ENCODE data around the gene MSGN1. TPM values are rescaled to one million over a fixed set of nuclear protein-coding genes. Genes with fewer than 3 reads are reported as not detected.

The MSGN1 gene
- total RNA-seq, 1 donor from 2014 or later: not detected

DNA sequence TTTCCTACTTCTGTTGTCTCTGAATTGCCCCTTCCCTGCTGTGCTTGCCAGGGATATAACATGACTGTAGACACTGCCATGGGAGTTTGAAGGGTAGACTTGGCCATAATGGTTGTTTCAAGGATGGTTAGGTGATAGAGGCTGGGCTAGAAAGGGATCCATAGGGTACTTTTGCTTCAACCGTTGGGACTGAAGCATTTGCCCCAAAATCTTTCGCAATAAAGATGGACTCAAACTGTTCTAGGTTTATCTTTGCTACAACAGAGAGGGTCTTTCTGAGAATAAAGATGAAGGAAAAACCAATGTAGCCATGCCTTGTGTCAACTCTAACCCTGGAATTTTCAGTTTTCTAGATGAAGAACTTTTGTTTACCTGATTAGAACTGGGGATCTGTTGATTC is 27.2 kb downstream of the MSGN1 start:
- no peak for DNase-seq (ENCODE audit: low spot score)
- H3K36me3 Mint-ChIP-seq (ENCODE audit: low read depth): no peaks in the 10 kb centered on the region
- no peaks in the 10 kb centered on the region for H3K9me3 Mint-ChIP-seq
- H3K4me1 Mint-ChIP-seq (ENCODE audit: low read depth): no peaks in the 10 kb centered on the region
- no peak overlapping the region for H3K4me3 Mint-ChIP-seq
- peaks cover 14% of the 10 kb centered on the region for H3K27me3 Mint-ChIP-seq (ENCODE audit: insufficient read depth)
- no peak overlapping the region for H3K27ac Mint-ChIP-seq
- intact Hi-C loops (cut with micrococcal nuclease): no loop called here

DNA sequence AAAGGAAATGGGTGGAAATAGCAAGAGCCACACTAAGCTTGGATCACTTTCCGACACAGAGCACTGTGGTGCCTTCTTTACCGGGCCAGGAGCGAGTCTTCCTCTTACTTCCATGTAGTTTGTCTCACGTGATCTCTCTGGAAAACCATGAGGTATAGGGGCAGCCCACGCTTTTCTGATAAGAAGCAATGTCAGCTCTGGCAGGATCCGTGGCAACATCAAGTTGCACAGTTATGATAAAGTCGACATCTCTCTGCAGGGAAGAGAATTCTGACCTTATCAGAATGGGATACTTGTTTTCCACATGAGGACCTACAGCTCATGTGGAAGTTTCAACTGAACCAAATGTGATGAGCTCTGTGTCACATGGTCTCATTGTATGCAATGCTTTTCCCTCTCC is 29.5 kb downstream of the MSGN1 start:
- intact Hi-C loops (cut with micrococcal nuclease): no loop called here
- Mint-ChIP-seq H3K4me3 (no peak overlapping the region), H3K27ac (no peak overlapping the region), H3K36me3 (ENCODE audit: low read depth) (no peaks in the 10 kb centered on the region), H3K4me1 (ENCODE audit: low read depth) (no peaks in the 10 kb centered on the region), H3K27me3 (ENCODE audit: insufficient read depth) (peaks cover 13% of the 10 kb centered on the region), H3K9me3 (no peaks in the 10 kb centered on the region)
- no peak for DNase-seq (ENCODE audit: low spot score)

DNA sequence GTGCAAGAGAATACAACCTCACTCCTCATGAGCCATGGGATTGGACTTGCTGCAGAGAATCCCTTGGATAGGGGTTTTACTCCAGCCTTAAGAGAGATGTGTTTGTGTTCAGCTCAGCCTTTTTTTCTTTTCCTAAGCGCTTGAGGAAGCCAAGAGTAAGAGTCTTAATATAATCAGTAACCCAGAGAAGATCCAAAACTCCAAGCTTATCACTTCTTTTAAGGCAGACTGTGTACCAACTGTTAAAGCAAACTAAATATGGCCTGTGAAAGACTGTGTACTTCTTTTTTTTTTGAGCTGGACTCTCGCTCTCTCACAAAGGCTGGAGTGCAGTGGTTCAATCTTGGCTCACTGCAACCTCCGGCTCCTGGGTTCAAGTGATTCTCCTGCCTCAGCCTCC is 30.4 kb downstream of the MSGN1 start:
- Mint-ChIP-seq H3K27me3 (ENCODE audit: insufficient read depth) (peaks cover 13% of the 10 kb centered on the region), H3K4me1 (ENCODE audit: low read depth) (no peaks in the 10 kb centered on the region), H3K4me3 (no peak overlapping the region), H3K9me3 (no peaks in the 10 kb centered on the region), H3K36me3 (ENCODE audit: low read depth) (no peaks in the 10 kb centered on the region), H3K27ac (no peak overlapping the region)
- DNase-seq (ENCODE audit: low spot score): no peak
- intact Hi-C loops (cut with micrococcal nuclease): no loop called here

DNA sequence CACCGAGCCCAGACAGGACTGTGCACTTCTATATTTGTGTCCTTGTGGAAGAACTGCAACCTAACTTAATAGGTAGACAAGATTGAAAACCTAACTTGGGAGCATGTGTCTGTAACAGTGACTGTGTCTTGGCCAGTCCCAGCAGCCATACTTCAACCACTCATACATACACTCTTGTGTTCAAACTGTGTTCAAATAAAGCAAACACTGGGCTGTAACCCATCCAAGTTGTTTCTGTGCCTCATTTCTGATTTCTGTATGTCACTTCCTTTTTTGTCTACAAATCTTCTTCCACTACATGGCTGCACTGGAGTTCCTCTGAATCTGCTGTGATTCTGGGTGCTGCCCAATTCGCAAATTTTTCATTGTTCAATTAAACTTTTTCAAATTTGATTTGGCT is 31.0 kb downstream of the MSGN1 start:
- intact Hi-C loops (cut with micrococcal nuclease): no loop called here
- Mint-ChIP-seq H3K27me3 (ENCODE audit: insufficient read depth) (peaks cover 10% of the 10 kb centered on the region), H3K36me3 (ENCODE audit: low read depth) (no peaks in the 10 kb centered on the region), H3K9me3 (no peaks in the 10 kb centered on the region), H3K4me1 (ENCODE audit: low read depth) (no peaks in the 10 kb centered on the region), H3K4me3 (no peak overlapping the region), H3K27ac (no peak overlapping the region)
- DNase-seq (ENCODE audit: low spot score): no peak

DNA sequence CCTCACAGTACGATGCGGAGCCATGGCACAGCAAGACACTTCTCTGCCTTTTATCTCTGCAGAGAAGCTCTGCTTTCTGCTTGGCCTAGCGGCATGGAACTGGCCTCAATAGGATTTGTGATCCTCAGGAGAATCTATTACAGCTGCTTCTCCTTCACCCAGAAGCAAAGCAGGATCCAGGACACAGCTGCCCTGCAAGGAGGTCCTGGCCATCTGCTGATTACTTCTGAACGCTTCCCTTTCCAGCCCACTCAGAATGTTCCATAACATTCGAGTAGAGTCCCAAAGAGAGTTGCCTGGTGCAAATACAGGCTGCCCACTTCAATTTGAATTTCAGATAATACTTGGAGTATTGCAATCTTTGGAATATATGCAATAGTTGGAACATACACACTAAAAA is 33.0 kb downstream of the MSGN1 start:
- no peaks in the 10 kb centered on the region for H3K4me1 Mint-ChIP-seq (ENCODE audit: low read depth)
- no peaks in the 10 kb centered on the region for H3K9me3 Mint-ChIP-seq
- H3K36me3 Mint-ChIP-seq (ENCODE audit: low read depth): no peaks in the 10 kb centered on the region
- H3K27me3 Mint-ChIP-seq (ENCODE audit: insufficient read depth): peaks cover 9% of the 10 kb centered on the region
- H3K27ac Mint-ChIP-seq: no peak overlapping the region
- no peak overlapping the region for H3K4me3 Mint-ChIP-seq
- intact Hi-C loops (cut with micrococcal nuclease): no loop called here
- DNase-seq (ENCODE audit: low spot score): no peak

DNA sequence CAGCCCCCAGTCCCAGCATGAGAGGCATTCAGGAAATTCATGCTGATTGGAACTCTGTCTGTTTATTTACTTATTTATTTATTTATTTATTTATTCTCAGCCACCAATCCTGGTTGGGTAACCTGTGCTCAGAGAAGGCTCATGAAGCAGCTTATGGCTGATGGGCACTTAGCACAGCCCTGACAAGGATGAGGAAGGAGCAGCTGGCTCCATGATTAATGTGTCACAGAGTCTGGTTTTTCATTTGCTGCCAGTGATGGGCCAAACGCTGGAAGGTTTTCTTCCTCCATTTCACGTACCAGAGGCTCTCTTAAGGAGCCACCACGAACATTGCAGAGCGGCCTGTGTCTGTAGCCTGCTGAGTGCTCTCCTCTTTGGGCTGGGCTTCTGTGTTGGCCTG is 33.9 kb downstream of the MSGN1 start:
- intact Hi-C loops (cut with micrococcal nuclease): no loop called here
- no peak overlapping the region for H3K4me3 Mint-ChIP-seq

DNA sequence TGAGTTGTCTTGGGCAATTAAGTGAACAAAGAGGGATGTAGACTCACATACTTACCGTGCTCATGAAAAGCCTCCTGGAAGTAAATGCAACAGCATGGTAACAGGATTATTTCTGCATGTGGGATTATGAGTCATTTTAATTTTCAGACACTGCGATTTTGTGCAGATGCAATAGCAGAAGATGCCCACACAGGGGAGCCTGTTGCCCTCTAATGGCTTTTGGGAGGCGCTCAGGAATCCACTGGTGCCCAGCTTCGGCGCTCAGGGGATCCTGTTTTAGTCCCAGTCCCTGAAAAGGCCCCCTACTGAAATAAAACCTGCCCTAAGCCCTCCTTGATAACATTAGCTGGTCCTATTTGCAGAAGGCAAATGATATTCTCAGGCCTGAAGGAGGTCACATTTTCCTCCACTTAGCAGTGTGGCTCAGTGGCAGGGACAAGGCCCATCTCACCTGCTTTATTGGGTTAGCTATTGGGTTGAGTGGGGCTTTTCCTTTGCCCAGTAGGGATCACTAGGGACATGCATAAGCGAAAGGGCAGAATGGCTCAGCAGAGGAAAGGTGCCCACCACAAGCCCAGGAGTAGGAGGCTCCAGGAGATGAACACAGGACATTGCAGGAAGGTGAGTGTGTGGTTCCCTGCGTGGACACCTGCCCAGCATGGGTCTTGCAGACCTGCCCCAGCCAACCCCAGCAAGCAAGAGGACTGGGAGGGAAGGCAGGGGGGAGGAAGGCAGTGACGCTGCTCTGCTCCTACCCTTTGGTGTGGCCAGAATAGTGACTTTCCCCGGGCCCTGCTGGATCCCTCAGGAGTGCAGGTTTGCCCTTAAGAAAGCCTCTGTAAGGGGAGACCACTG is 35.7 kb downstream of the MSGN1 start:
- Mint-ChIP-seq H3K4me1 (ENCODE audit: low read depth) (no peaks in the 10 kb centered on the region), H3K27ac (no peak overlapping the region), H3K4me3 (no peak overlapping the region), H3K9me3 (no peaks in the 10 kb centered on the region), H3K36me3 (ENCODE audit: low read depth) (no peaks in the 10 kb centered on the region), H3K27me3 (ENCODE audit: insufficient read depth) (peaks cover 7% of the 10 kb centered on the region)
- peak; percentile 7 for DNase-seq (ENCODE audit: low spot score)
- intact Hi-C loops (cut with micrococcal nuclease): loop anchor here (1.0 kb wide), 1 partner anchor 297 kb away; no protein-coding TSS in a partner anchor

More for the DNA sequence above, 33.9 kb downstream of the MSGN1 start:
- DNase-seq (ENCODE audit: low spot score): no peak
- Mint-ChIP-seq H3K9me3 (no peaks in the 10 kb centered on the region), H3K4me1 (ENCODE audit: low read depth) (no peaks in the 10 kb centered on the region), H3K27me3 (ENCODE audit: insufficient read depth) (peaks cover 12% of the 10 kb centered on the region), H3K36me3 (ENCODE audit: low read depth) (no peaks in the 10 kb centered on the region), H3K27ac (no peak overlapping the region)

DNA sequence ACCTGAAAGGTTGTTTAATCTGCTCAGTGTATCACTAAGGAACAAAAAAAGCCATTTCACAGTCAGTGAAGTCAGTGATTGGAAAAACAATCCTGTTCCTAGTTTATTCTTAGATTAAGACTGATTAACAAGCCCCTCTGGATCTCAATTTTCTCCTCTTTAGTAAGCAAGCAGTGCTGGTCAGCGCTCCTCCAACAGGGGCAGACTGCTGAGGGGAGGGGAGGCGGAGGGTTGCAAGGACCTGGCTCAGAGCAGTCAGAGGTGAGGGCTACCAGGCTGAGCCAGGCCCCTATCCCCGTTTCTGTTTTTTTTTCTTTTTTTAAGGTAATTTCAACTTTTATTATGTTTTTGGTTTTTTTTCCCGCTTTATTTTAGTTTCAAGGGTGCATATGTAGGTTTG is 37.5 kb downstream of the MSGN1 start:
- Mint-ChIP-seq H3K27ac (no peak overlapping the region), H3K4me1 (ENCODE audit: low read depth) (no peaks in the 10 kb centered on the region), H3K27me3 (ENCODE audit: insufficient read depth) (peaks cover 11% of the 10 kb centered on the region), H3K9me3 (no peaks in the 10 kb centered on the region), H3K36me3 (ENCODE audit: low read depth) (no peaks in the 10 kb centered on the region), H3K4me3 (no peak overlapping the region)
- intact Hi-C loops (cut with micrococcal nuclease): no loop called here
- no peak for DNase-seq (ENCODE audit: low spot score)

DNA sequence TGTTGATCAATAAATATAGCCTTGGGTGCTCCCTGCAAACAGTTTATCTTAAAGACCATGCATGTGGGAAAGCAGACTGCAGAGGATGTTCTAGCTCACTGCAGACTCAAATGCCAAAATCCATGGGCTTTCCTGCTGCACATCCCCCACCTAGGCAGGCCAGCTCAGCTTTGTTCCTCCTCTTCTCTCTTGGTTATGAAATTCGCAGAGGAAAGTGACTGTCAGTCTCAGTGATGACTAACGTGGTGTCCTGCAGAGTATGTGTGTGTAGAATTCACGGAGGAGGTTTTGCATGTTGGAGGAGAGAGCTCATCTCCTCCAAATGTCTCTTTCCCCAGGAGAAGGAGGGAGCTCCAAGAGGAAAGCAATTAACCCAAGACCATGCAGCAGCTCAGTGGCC is 40.8 kb downstream of the MSGN1 start:
- intact Hi-C loops (cut with micrococcal nuclease): no loop called here
- Mint-ChIP-seq H3K4me3 (no peak overlapping the region), H3K4me1 (ENCODE audit: low read depth) (no peaks in the 10 kb centered on the region), H3K27me3 (ENCODE audit: insufficient read depth) (peaks cover 13% of the 10 kb centered on the region), H3K9me3 (no peaks in the 10 kb centered on the region), H3K36me3 (ENCODE audit: low read depth) (no peaks in the 10 kb centered on the region), H3K27ac (no peak overlapping the region)
- DNase-seq (ENCODE audit: low spot score): no peak

DNA sequence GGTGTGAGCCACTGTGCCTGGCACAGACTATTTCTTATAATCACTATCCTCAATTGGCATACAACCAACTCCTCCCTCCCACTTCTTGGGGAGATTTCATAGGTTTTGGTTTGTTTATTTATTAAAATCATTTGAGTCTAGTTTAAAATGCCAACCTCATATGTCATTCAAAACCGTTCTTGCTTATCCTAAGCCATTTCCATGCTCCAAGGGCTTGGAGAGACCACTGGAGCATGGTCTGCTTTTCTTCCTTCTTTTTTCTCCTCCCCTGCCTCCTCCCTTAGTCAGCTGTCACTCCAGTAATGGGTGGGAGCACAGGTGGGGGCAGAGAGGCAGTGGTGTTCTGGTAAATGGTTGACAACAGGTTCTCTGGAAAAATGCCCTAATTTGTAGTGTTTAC is 41.8 kb downstream of the MSGN1 start:
- Mint-ChIP-seq H3K4me1 (ENCODE audit: low read depth) (no peaks in the 10 kb centered on the region), H3K36me3 (ENCODE audit: low read depth) (no peaks in the 10 kb centered on the region), H3K9me3 (no peaks in the 10 kb centered on the region), H3K27me3 (ENCODE audit: insufficient read depth) (peaks cover 13% of the 10 kb centered on the region), H3K27ac (no peak overlapping the region), H3K4me3 (no peak overlapping the region)
- no peak for DNase-seq (ENCODE audit: low spot score)
- intact Hi-C loops (cut with micrococcal nuclease): no loop called here

DNA sequence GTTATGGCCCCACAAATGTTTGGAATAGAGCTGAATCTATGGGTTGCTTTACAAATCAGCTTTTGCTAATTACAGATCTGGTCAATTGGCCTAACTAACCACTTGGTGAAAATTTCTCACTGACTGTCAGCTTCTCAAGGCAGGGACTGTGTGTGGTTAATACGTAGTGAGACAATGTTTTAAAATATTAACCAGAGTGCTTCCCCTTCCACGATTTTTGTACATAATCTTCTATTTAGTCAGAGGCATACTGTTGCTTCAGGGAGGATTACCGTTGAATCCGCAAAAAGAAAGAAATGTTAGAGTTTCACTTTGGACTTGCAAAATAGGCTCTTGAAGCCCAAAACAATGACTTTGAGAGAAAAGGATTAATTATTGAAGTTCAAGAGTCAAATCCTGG is 47.3 kb downstream of the MSGN1 start:
- H3K27ac Mint-ChIP-seq: no peak overlapping the region
- H3K9me3 Mint-ChIP-seq: no peaks in the 10 kb centered on the region
- DNase-seq (ENCODE audit: low spot score): no peak
- H3K4me3 Mint-ChIP-seq: no peak overlapping the region
- H3K27me3 Mint-ChIP-seq (ENCODE audit: insufficient read depth): peaks cover 2% of the 10 kb centered on the region
- intact Hi-C loops (cut with micrococcal nuclease): no loop called here
- no peaks in the 10 kb centered on the region for H3K36me3 Mint-ChIP-seq (ENCODE audit: low read depth)
- H3K4me1 Mint-ChIP-seq (ENCODE audit: low read depth): no peaks in the 10 kb centered on the region

DNA sequence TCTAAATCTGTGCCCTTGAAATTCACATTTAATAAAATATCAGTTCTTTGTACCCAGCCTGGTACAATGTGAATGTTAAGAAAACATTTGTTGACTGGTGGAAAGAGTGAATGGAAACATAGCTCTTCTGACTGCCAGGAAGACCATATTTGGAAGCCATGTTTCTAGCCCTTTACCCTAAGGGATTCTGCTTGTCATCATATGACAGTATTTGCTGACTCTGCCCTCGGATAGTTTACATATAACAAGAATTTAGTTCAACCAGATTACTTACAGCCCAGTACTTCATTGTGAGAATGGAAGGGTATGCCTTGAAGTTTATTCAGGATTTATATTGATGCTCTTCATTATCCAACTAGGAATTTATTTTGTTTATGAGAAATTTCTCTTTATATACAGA is 48.4 kb downstream of the MSGN1 start:
- peaks cover 2% of the 10 kb centered on the region for H3K27me3 Mint-ChIP-seq (ENCODE audit: insufficient read depth)
- DNase-seq (ENCODE audit: low spot score): no peak
- no peak overlapping the region for H3K27ac Mint-ChIP-seq
- no peaks in the 10 kb centered on the region for H3K36me3 Mint-ChIP-seq (ENCODE audit: low read depth)
- H3K9me3 Mint-ChIP-seq: no peaks in the 10 kb centered on the region
- H3K4me3 Mint-ChIP-seq: no peak overlapping the region
- no peaks in the 10 kb centered on the region for H3K4me1 Mint-ChIP-seq (ENCODE audit: low read depth)
- intact Hi-C loops (cut with micrococcal nuclease): no loop called here

DNA sequence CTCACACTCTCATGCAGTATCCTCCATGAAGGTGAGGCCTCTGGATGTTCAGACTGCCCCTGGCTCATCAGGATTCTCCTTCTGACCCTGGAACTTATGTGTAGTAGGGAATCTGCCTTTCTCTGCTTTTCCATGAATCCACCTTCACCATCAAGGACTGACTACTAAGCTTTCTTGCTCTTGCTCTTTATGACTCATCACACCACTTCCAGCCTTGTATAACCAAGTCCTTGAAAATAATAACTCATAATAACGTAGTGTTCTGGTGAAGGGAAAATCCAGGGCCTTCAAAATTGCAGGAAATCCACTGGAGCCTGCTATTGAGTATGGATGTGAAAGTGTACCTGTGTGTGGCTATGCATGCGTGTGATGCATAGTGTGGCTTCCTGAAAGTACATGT is 50.9 kb downstream of the MSGN1 start:
- Mint-ChIP-seq H3K4me1 (ENCODE audit: low read depth) (no peaks in the 10 kb centered on the region), H3K27me3 (ENCODE audit: insufficient read depth) (peaks cover 6% of the 10 kb centered on the region), H3K9me3 (no peaks in the 10 kb centered on the region), H3K36me3 (ENCODE audit: low read depth) (no peaks in the 10 kb centered on the region), H3K27ac (no peak overlapping the region), H3K4me3 (no peak overlapping the region)
- intact Hi-C loops (cut with micrococcal nuclease): no loop called here
- no peak for DNase-seq (ENCODE audit: low spot score)
